SK-N-MC (cell line): ENCODE data around the gene GBX2.

Experiments
- FOXP2 ChIP-seq: optimal IDR thresholded peaks from 2 replicates; pipeline ENCODE3; 2011; ENCODE audit warnings: mild to moderate bottlenecking, moderate library complexity; ENCODE audit not compliant: insufficient read depth; ENCODE audit errors: extremely low read length, control extremely low read depth
- POLR2AphosphoS5 ChIP-seq: IDR thresholded peaks from 2 replicates; pipeline ENCODE4 v1.6.1; 2012; ENCODE audit warnings: mild to moderate bottlenecking, low read depth, low read length, borderline replicate concordance

- TF ChIP-seq POLR2AphosphoS5 (no peak), FOXP2 (no peak)
Measured at GRCh38 chr2:236157815-236158498, 10.2 kb downstream of the GBX2 start.
